GM18505 (cell line): Measurements from ENCODE around the gene EHMT1.

ENCODE experiments used
- ATAC-seq: cut with Tn5 transposase; IDR thresholded peaks from one replicate; pipeline ENCODE4 v1.9.1; 2021; ENCODE audit not compliant: unreplicated experiment
- POLR2A ChIP-seq: IDR thresholded peaks from 4 replicates; pipeline ENCODE4 v1.6.1; 2011; ENCODE audit warnings: borderline replicate concordance; ENCODE audit not compliant: insufficient read depth, insufficient read length; ENCODE audit errors: extremely low read depth

The EHMT1 gene

GRCh38 chr9:137670391-137671195, 51.8 kb downstream of the EHMT1 start:
- no peak for ATAC-seq

DNA sequence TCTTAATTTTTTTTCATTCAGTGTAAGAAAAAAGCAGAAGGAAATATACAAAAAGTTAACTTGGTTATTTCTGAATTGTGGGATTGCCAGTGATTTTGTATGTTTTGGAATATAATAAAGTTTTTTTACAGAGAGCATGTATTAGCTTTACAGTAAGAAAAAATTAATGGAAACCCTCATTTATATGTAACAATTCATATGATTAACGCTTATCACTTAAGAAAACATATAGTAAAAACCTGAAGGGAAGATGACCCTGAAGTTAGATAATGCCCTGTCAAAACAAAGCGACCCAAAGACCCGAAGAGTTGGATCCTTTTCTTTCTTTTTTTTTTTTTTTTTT, 52.4 kb downstream of the EHMT1 start:
- TF ChIP-seq POLR2A: no peak
- no peak for ATAC-seq

More at GRCh38 chr9:137670391-137671195, 51.8 kb downstream of the EHMT1 start:
- no peak for TF ChIP-seq POLR2A

DNA sequence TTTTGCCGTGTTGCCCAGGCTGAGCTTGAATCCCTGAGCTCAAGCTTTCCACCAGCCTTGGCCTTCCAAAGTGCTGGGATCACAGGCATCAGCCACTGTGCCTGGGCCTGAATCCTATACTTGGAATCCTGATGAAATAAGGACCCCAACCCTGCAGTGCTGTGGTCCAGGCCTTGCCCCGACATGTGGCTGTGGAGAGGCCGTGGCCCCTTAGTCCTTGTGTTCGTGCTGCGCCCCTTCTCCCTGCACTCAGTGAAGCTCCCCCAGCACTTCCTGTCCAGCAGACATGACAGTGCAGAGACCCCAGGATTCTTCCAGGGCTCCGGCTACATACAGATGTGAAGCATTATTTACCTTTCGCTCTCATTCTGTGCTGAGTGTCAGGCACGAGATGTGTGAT, 52.9 kb downstream of the EHMT1 start:
- TF ChIP-seq POLR2A: no peak
- no peak for ATAC-seq

- TF ChIP-seq POLR2A: no peak
- no peak for ATAC-seq
These were observed 54.3 kb downstream of the EHMT1 start for GRCh38 chr9:137672907-137673791.

DNA sequence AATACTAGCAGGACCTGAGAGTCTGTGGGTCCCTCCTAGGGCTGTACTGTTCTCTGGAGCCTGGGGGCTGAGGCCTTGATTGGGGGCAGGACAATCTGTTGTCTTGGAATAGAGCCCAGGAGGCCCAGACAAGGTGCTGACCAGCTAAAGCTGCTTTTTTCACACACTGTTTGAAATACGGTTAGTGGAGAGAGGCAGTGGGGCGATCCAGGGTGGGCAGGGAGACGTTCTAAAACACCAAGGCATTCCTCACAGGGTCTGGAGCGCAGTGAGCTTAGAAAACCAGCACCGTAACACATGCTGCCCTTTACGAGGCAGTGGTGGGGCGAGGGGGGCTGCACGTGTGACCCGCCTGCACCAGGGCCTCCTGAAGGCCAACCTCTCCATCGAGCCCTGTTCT, 55.1 kb downstream of the EHMT1 start:
- no peak for TF ChIP-seq POLR2A
- ATAC-seq: no peak

DNA sequence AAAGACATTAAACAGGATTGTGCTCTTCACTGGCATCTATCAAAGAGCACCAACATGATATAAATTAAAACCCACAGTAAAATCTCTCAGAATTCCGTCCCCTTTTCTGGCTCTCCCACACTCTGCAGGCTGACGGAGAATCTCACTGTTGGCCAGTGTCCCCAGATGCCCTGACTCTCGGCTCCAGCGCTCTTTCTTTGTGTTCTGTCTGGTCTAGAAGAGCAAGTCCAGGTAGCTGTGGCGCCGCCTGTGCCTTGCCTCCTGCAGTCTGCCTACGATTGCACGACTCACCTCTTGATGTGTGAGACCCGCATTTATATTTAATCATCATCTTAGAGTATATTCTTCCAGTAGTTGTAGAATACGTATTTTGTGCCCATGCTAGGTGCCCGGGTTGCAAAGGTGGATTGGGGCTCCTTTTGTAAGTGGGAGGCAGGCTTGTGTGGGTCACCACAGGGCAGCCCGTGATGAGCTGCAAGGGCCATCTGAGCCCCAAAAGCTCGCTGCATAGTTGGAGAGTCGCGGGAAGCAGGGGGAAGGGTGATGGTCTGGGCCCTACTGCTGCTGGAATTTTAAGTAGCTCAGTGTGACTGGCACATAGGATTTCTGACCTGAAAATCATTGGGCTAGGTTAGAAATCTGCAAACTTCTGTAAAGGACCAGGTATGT, 55.6 kb downstream of the EHMT1 start:
- TF ChIP-seq POLR2A: no peak
- ATAC-seq: no peak

DNA sequence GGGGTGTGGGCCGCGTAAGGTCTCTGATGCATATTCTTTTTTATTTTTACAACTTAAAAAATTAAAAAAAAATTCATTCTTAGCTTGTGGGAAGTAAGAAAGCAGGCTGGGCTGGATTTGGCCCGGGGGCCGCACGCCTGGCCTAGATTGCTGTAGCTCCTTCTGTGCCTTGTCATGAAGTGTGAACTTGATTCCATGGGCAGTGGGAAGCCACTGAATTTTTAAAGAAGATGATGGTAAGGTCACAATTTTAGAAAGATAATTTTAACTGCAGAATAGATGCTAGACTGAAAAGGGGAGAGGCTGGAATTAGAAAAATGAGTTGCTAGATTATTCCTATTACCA, 56.1 kb downstream of the EHMT1 start:
- no peak for ATAC-seq
- TF ChIP-seq POLR2A: no peak

DNA sequence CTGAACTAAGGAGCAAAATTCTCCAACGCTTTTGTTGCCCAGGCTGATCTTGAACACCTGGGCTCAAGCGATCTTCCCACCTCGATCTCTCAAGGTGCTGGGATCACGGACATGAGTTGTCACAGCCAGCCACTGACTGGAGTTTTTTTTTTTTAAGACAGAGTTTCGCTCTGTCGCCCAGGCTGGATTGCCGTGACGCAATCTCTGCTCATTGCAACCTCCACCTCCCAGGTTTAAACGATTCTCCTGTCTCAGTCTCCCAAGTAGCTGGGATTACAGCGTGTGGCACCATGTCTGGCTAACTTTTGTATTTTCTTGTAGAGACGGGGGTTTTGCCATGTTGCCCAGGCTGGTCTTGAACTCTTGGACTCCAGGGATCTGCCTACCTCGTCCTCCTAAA, 58.2 kb downstream of the EHMT1 start:
- ATAC-seq: no peak
- no peak for TF ChIP-seq POLR2A

DNA sequence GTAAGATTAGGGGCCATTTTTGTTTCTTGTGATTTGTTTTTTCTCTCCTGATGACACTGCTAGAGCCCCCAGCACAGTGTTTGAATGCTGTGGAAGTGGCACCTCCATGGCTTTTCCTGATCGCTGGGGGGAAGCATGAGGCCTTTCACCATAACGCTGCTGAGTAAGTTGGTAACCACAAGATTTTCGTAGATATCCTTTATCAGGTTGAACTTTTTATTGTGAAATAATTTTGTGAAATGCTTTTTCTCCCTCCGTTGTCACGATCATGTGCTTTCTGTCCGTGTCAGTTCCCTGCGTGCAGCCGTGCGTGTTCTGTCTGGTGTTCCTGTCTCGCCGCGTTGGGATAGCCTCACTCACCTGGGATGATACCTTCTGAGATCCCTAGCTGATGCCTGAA, 59.4 kb downstream of the EHMT1 start:
- ATAC-seq: no peak
- no peak for TF ChIP-seq POLR2A

DNA sequence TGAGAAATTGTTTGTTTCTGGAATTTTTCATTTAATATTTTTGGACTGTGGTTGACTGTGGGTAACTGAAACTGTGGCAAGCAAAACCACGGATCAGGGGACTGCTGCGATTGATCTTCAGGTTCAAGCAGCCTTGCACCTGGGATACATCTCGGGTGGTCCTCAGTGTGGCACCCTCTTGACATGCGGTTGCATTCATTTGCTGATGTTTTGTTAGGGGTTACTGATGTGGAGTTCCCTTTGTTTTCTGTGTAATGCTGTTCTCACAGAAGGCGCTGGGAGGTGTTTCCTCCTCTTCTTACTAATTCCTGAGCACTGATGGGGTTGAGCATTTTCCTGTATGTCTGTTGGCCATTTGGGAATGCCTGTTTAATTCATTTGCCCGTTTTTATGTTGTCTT, 60.4 kb downstream of the EHMT1 start:
- TF ChIP-seq POLR2A: no peak
- ATAC-seq: no peak

- no peak for ATAC-seq
- TF ChIP-seq POLR2A: no peak
These were observed 61.0 kb downstream of the EHMT1 start for GRCh38 chr9:137679695-137680305.

GRCh38 chr9:137680444-137681358, 61.9 kb downstream of the EHMT1 start:
- no peak for ATAC-seq
- no peak for TF ChIP-seq POLR2A

DNA sequence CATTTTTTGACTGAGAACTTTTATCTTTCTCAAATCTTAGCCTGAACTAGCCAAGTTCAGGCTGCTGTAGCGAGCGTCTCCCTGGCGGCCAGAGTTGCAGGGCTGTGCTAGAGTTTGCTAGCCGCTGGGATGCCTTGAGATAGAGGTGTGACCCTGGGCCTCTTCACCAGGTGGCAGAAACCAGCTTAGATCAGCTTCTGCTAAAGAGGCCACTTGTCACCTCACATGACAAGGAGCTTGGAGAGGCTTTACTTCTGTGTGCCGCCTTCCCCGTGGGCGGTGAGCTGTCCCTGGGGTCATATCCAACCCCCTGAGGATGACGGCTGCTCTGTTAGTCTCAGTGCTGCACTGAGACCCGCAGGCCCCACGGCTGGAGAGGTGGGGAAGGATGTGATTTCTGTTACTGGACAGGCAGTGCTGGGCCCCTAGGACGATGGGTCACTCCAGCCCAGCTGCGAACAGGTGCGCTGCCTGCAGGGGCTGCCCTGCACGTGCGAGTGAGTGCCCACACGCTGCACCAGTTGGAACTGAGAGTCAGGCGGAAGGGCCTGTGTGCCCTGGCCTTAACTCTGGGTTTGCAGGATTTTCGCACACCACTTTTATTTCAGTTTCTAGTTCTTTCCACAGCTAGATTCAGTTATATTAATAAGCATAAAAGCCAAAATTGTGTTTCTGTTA, 63.8 kb downstream of the EHMT1 start:
- no peak for TF ChIP-seq POLR2A
- ATAC-seq: no peak
